GM19023 (cell line): ENCODE measurements around the gene CADM1.

Experiments
- ATAC-seq: cut with Tn5 transposase; IDR thresholded peaks from one replicate; pipeline ENCODE4 v1.9.1; 2021; ENCODE audit warnings: mild to moderate bottlenecking, moderate library complexity; ENCODE audit not compliant: unreplicated experiment

Gene CADM1

DNA sequence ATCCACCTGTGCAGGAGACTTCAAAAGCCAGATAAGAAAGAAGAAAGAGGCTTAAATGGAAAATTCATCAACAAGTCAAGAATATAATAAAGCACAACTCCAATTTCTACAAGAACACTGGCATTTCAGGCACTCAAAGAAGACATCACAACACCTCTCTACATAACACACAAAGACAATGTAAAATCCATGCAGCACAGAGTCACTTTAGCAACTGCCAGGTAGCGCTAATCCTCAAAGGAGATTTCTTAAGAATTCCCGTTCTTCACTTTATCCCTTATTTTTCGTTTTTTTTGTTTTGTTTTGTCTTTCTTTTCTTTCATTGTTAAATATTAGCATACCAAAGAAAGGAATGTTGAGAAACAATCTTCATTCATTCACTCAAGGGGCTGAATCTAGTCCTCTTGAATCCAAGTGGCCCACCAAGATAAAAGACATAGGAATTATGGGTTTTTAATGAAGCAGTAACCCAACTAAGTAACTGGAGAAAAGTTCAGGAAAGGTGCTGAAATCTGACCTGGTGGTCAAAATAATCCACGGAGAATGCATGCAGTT is 95.0 kb downstream of the CADM1 start:
- no peak for ATAC-seq

DNA sequence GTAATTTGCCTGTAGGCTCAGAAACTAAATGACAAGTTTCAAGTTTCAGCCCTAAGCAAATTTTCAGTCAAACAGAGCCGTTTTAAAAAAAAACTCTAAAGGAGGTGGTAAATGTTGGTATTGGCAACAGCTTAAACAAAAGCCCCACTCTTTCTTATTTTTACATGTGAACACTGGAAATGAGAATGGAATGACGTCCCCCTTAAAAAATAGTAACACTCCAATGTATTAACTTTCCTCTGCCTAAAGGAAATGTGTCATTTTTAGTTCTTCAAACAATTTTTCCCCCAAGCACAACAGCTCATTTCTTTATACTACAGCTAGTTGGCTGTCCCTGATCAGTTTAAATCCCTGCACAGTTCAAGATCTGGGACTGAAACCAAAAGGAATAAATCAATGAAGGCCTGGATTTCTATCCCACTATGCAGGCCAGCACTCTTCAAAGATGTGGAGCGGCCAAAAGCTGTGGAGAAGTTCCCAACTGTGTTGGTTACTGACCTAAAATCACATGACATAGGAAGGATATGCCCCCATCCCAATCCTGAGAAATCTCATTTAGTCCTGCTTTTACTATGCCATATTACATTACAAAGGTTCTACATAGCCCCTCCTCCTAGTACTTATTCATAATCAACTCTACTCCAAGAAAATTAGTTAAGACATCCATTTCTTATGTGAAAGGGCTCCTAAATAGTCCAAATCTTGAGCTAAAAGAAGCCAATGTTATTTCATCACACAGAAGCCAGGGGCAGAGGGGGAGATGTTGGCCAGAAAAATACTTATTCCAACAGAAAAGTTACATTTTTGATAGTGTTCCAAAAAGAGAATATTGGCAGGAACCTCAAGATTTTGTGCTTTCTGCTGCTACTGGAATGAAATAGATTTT is 95.9 kb downstream of the CADM1 start:
- ATAC-seq = no peak

DNA sequence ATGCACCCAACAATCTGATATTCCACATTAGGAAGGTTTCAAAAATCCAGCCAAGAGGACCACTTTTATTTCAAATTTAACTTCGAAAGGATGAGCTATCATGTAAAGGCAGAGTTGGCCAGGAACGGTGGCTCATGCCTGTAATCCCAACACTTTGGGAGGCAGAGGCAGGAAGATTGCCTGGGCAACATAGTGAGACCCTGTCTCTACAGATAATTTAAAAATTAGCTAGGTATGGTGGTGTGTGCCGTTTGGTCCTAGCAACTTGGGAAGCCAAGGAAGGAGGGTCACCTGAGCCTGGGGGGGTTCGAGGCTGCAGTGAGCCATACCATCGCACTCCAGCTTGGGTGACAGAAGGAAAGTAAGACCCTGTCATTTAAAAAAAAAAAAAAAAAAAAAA is 96.7 kb downstream of the CADM1 start:
- ATAC-seq = no peak

DNA sequence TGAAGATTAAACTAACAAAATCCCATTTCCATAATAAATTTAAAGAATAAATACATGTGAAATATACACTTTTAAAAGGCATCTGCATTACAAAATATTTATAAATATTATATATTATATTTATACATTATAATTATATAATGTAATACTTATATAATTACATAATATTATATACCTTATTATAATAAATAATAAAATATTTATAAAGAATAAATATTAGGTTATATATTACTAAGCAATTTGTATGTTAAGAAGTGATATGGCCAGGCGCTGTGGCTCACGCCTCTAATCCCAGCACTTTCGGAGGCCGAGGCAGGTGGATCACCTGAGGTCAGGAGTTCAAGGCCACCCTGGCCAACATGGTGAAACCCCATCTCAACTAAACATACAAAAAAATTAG is 97.8 kb downstream of the CADM1 start:
- ATAC-seq = no peak

DNA sequence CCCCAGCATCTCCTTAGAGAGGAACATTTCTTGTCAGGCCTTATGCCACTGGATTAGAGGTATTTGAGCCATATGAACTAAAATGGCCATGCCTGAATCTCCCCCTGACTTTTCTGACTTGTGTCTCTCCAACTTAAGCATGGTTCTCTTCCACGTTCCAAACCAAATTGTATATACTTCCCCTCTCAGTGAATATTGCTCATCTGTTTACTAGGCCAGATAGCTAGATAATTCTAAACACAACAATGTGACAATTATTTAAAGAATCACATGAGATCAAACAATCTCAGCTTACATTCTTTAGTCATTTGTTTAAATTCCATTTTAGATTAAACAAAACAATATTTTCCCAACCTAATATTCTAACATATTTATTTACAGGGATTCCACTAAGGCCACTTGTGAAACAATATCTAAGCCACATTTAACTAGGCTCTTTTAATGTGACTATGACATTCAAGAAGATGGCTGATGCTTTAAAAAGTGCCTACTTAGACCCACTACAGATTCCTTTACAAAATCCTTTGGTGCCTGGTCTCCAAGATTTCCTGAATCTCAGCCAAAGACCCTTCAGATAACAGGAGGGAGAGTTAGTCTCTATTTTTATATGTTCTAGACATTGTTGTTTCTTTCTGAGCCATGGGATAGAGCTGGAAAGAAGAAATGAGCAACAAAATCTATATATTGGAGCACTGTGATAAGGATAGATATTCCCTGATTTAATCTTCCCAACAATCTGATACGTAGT is 105.7 kb downstream of the CADM1 start:
- ATAC-seq = no peak

DNA sequence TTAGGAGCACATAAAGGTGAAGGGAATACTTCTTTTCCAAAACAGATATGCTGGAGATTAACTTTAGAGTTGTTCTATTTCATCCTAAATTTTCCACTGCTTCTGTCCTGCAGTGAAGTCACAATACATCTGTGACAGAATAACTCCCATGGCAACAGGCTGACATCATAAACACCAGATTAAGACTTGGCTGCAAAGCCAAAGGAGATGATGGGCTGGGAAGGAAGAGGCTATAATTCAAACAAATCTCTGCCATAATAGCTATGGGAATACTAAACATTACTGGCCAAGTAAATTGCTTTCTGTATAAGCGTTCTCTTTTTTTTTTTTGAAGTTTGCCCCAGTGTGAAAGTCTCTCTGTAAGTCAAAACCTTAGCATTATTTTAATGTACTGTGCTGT is 107.7 kb downstream of the CADM1 start:
- no peak for ATAC-seq

DNA sequence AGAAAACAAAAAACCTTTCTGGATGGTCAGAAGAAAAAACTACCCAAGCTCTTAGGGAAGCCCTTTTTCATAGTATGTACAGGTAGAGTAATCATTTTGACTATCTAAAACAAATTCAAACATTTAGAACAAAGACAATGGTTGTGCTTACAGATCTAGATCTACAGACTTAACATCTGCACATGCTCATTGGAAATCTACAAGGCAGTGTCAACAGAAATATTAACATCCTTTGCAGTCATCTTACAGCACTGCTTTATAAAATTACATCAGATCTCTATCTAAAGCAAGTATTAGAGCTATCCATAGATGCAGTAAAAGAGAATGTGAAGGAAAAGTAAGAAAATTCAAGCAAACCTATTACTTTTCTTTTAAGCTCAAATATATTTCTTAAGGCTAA is 110.3 kb downstream of the CADM1 start:
- no peak for ATAC-seq

DNA sequence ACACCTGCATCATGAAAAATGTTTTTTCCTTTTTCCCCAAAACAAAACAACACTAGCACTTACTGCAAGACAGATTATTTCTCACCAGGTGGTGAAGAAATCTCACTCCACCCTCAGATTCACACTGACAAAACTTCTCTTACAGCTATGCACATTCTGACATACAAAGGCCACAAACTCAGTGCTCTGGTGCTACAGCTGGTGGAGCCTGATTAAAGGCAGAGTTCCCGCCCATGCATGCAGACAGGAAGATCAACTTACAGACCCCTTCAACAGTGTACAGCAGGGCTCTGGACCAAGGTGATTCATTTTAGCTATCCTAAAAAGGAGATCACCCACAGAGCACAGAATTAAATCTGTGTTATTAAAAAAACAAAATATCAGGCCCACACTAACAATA is 112.6 kb downstream of the CADM1 start:
- ATAC-seq = no peak

DNA sequence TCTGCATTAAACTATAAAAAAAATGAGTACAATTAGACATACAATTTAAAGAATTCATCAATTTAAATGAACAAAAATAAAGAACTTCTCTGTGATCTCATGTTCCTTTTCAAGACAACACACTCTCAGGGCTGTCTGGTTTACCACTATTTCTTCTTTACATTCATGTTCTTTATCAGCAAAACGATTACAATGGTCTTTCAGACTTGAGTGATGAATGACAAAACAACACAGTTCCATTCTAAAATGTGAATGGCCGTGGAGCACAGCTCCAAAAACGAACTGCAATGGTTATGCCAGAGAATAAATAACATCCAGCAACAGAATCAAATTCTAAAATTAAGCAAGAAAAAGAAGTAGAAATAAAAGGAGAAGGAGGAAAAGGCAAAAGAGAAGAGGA is 113.1 kb downstream of the CADM1 start:
- no peak for ATAC-seq

DNA sequence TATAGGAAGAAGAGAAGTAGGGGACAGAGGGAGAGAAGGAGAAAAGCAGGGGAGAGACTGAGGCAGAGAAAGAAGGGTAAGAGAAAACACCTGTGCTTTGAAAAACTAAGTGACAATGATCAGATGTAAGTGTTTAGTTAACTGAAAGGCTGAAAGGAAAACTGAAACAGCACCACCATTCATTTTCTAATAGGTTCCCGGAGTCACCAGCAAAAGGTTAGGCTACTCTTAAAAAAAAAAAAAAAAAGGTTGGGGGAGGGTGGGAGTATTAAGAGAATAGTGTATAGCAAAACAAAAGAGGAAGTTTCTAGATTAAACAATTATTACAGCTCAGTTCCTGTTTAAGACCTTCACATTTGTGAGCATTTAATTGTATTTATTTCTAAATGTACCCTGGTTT is 113.8 kb downstream of the CADM1 start:
- ATAC-seq = no peak

DNA sequence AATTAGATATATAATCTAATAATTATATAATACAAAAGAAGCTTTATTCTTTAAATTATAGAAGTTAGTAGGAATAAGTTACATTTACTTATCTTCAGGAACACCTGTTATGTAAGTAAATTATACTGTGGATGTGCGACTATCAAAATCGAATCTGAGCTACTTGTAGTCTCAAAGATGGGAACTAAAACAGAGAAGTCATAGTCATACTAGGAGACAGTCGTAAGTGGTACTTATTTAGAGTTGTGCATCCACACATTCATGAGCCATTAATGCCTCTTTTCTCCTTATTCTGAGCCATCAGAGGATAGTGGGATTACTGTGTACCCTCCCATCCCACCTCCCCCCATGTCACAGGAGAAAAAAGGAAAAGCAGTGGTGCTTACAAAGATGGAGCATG is 114.4 kb downstream of the CADM1 start:
- no peak for ATAC-seq

DNA sequence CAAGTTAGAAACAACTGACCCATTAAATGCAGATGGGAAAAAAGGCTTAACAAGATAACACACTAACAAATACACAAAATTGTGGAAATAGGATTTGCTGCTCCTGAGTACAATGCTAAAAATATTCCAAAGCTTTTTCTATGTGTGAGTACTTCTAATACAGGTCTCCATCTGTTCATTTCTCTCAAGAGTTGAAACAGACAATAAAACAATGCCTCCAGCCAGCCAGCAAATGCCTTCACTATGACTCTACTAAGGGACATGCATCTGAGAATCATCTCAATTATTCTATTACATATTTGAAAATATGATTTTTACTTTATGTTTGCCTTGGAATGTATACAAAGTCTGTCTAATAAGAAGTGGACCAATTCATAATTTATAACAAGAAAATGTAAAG is 119.0 kb downstream of the CADM1 start:
- ATAC-seq = no peak

DNA sequence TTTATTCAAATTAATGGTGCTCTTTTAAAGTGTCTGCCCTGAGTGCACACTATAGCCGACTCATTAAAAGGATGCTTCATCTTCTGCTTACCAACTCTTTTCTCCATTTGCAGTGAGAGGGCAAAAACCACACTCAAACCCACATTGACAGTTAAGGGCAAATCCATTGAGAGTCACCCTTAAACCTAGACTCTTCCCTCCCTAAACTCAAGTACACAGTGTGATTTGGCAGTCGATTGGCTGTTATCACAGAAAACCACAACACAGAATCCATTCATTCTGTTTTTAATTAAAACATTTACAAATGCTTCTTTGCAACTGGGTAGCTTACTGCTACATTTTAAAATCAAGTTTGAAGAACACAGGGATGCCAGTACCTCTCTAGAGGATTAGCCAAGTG is 120.0 kb downstream of the CADM1 start:
- ATAC-seq = no peak

DNA sequence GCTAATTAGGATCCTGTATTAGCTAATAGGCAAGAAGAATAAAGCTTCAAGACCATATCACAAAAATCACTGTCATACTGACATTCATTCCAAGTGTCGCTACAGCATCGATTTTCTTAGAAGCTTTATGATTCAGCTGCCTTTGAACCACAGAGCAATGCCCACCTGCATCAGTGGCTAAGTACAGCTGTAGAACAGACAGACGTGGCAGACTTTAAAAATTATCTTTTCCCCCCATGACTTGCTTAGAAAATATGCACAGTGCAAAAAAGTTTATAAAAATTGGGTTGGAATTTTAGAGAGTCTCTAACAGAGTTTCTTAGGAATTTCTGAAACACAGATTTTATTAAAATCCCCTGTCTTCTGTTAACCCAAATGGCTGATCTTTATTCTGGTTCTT is 120.8 kb downstream of the CADM1 start:
- ATAC-seq = no peak

DNA sequence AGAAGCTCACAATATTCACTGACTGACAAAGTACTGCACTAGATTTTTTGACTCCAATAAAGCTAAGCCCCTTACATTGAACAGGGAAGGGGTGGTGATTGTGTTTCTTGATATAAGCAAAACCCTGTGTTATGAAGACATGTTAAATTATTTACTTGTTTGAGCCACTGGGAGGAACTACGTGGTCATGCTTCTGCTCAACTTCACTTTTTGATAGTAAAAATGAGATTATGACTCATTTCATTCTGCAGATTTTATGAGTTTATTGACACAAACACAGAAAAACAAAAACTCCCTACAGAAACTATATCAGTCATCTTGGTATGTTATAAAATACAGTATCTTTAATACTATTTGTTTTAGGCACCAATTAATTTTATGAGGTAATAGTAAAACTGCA is 124.7 kb downstream of the CADM1 start:
- ATAC-seq = no peak

DNA sequence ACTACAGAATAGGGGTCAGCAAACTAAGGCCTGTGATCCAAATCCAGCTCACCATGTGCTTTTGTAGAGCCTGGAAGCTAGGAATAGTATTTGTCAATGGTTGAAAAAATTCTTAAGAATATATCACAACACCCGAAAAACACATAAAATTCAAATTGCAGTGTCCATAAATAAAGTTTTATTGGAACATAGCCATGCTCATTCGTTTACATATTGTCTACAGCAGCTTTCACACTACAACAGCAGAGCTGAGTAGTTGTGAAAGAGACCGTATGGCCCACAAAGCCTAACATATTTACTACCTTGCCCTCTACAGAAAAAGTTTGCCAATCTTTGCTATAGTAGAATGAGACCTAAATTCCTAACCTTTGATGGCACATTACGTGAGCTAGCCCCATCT is 125.7 kb downstream of the CADM1 start:
- no peak for ATAC-seq

DNA sequence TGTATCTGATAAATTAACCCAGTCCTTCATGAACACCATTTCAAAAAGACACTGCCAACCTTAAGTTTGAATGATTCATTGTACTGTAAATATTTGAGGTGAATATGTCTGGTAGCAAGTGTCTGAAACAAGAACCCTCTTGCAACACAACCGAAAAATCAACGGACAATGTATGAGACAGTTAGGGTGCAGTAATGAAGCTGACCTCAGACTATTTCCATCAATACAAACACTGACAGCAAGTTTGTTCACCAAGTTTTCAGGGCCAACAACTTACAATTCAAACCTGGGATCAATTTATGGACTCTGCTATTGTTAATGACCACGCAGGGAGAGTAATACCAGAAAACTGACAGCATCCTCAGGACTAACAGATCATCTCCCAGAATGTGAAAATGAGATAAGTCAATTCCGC is 126.3 kb downstream of the CADM1 start:
- ATAC-seq = no peak

DNA sequence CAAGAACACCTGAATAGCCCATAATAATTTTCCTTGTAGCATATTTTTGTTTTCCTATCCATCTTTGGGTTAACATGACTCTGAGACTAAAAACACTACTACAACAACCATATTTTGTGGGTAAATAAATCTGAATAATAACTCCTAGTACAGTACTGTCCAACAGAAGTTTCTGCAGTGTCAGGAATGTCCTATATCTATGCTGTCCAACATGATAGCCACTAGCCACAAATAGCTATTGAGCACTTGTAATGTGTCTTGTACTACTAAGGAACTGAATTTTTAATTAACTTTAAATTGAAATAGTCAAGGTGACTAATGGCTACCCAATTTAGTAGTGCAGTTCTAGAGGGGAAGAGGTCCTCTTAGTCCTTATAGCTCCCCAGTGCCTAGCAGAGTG is 135.6 kb downstream of the CADM1 start:
- ATAC-seq = no peak

DNA sequence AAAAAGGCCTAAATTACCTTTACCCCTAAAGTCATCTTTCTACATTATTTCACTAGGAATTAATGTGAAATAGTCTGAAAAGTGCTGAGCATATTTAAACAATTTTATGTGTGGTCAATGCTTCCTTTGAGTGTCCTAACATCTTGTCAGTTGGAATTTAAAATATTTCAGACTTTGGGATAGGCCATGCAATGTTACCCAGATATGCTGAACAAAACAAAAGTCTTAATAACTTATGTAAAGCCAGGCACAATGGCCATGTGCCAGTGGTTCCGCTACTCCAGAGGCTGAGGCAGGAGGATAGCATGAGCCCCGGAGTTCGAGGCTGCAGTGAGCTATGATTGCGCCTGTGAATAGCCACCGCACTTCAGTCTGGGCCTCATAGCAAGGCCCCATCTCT is 137.4 kb downstream of the CADM1 start:
- ATAC-seq = no peak

DNA sequence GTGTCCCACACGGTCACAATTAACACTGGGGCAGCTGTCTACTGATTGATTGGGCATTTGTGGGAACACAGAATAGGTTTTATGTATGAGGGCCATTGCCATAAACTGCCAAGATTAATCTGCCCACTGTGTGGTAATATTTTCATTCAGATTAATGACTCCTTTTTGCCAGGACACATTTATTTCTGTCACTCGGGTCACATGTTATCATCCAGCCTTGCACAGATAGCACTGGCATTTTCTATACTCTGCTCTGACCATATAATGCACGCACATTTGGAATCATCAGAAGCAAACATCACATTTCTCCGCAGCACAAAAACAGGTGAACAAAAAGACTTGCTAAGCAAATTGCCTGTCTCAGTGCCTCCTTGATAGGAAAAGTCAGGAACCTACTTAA is 138.3 kb downstream of the CADM1 start:
- ATAC-seq = no peak

DNA sequence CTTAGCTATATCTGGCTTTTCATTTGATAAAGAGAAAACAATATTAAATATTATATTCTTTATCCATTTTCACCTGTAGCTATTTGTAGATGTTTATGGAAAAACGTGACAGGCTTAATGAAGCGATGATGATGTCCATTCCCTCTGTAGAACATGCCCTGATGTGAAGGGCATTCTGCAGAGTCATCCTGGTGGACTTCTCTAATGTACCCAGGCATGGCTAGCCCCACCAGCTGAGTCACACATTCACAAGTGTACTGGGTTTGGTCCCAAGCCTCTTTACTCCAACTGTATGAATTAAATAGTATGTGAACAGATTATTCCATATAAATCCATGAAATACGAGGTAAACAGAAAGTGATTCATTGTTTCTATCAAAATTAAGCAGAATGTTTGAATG is 139.3 kb downstream of the CADM1 start:
- ATAC-seq = no peak

DNA sequence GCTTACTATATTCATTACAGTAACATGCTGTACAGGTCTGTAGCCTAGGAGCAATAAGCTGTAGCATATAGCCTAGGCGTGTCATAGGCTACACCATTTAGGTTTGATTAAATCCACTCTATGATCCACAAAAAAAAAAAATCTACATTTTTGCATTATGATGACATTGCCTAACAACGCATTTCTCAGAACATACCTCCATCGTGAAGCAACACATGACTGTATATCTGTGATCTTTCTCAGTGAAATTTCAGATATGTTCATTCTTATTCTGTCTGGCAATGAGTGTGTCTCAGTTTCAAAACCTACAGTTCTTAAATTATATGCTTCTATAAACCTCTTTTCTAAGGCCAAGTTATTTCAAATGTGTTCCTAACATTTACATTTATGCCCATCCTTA is 140.3 kb downstream of the CADM1 start:
- no peak for ATAC-seq
